ENCODE measurements around the gene DOCK3.

DNA sequence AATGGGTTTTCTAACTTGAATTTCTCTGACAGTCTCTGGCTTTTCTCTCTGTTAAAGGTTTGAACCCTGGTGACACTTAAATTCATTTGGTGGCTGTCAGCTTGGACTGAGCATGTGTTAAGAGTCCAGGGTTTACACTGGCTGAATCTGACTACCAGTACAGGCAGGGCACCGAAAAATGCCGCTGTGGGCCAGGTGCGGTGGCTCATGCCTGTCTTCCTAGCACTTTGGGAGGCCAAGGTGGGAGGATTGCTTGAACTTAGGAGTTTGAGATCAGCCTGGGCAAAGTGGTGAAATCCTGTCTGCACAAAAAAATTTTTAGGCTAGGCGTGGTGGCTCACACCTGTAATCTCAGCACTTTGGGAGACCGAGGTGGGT is 712.1 kb downstream of the DOCK3 start:
- TF ChIP-seq, protein P1, sequence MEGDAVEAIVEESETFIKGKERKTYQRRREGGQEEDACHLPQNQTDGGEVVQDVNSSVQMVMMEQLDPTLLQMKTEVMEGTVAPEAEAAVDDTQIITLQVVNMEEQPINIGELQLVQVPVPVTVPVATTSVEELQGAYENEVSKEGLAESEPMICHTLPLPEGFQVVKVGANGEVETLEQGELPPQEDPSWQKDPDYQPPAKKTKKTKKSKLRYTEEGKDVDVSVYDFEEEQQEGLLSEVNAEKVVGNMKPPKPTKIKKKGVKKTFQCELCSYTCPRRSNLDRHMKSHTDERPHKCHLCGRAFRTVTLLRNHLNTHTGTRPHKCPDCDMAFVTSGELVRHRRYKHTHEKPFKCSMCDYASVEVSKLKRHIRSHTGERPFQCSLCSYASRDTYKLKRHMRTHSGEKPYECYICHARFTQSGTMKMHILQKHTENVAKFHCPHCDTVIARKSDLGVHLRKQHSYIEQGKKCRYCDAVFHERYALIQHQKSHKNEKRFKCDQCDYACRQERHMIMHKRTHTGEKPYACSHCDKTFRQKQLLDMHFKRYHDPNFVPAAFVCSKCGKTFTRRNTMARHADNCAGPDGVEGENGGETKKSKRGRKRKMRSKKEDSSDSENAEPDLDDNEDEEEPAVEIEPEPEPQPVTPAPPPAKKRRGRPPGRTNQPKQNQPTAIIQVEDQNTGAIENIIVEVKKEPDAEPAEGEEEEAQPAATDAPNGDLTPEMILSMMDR (IDR thresholded peaks at IDR 0.05 in 8 of 11, conservative IDR thresholded peaks at IDR 0.05 in 3 of 11): no peak
- TF ChIP-seq POLR2A (IDR thresholded peaks at IDR 0.05) (no peak), POLR2AphosphoS5 (IDR thresholded peaks at IDR 0.05) (no peak)

Data from spleen (tissue), 7 donors.